HG02885 (cell line): ENCODE measurements around the gene ACTA1.
"Not testable (repeated sequence)": the region's sequence is repeated elsewhere in the genome, so short reads cannot be mapped to it uniquely, and the experiment has no call there.

Experiments used
- ATAC-seq: cut with Tn5 transposase; IDR thresholded peaks from one replicate; pipeline ENCODE4 v1.9.1; 2021; ENCODE audit warnings: mild to moderate bottlenecking; ENCODE audit not compliant: unreplicated experiment, poor library complexity

Gene ACTA1

DNA sequence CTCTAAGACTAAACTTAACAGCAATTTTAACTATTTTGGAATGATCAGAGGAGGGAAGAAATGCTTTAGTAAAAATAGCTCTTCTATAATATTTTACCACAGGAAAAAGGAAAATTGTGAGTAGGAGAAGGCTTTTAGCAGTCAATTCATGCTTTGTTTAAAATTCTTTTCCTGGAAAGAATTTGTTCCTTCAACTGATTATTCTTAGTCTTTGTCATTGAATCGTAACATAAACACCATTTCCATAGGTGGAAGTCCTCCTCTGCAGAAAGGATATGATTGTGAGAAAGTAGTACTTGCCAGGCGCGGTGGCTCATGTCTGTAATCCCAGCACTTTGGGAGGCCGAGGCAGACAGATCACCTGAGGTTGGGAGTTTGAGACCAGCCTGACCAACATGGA, 11.9 kb upstream of the ACTA1 start:
- no peak for ATAC-seq

DNA sequence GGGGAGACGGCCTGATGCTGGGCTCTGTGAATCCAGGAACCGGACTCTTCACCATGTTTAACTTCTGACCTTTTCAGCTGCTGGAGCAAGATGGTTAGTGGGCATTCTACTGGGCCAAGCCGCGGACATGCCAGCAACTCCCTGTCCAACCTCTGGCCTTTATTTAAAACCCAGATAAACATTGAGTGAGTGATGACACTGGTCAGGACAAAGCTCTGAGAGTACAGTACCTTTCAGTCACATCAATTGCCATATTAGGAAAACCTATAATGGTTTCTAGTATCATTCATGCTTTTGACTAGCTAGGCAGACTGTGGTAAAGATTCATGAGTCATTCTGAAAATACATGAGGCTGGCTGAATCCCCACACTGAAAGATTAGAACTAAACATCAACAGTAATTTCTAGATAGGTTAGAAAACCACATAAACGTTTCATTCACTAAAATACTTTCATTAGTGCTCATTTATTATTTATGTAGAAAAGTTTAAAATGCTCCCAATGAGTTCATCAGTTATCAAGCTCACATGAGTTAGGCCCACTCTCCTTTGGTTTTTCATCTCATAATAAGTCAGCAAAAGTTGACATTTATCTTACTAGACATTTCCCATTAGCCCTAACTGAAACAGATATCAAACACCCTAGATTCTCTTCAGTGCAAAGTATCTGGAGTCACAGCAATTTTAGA, 7.1 kb upstream of the ACTA1 start:
- peak; percentile 98 for ATAC-seq

DNA sequence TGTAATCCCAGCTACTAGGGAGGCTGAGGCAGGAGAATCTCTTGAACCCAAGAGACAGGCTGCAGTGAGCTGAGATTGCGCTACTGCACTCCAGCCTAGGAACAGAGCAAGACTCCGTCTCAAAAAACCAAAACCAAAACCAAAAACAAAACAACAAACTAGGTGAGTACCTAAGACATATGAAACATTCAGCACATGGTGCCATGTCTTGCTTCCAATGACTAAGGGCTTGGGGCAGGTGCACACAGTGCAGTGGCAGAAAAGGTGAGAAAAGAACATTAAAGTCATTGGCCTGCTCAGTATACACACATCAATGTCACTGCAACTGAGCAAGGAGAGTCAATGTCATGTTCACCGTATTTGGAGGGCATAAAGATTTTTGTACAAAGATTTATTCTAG, 4.1 kb upstream of the ACTA1 start:
- no peak for ATAC-seq

DNA sequence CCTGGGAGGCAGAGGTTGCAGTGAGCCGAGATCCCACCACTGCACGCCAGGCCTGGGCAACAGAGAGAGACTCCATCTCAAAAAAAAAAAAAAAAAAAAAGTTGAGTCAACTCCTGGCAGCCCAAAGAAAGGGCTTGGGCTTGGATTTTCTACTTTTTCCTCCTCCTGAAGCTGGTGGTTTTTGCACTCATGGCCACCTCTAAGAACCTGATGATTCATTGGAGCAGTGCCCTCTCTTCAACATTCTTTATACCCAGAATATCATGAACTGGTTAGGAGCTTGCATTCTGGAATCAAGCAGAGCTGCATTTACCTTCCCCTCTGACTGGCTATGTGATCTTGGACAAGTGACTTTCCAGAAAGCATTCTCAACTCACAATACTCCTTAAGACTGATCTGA, 3.5 kb upstream of the ACTA1 start:
- no peak for ATAC-seq

DNA sequence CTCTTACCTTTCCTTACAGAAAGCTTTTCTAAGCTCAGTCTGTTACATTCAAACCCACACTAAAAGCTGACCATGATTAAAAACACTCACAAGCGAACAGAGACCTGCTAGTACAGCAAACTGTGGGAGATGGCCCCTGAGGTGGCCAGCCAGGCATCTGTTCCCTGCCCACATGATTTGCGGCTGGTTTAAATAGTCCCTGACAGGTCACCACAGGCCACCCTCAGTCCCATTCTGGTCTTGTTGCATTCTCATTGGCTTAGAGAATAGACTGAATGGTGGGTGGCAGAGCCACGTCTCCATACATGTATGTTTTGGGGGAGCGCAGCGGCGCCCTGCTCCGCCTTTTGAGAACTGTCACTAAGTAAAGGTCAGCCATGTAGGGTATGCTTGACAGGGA, 2.3 kb upstream of the ACTA1 start:
- no peak for ATAC-seq

DNA sequence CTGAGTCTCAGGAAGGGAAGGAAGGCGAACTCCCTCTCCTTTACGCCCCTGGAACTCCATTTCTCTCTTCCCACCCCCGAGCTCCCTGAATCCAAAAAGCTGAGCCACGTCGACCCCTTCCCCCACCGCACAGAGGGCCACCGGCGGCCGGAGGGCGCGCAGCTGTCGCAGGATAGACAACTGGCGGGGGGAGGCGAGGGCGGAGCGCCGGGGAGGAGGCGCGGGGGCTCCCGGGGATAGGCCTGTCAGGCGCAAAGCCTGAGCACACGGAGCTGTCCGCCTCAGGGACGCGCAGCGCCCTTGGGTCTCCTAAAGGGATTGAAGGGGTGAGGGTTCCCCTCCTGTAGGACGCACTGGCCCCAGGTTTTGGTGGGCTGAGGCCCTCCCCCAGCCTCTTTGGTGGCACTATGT, 752 bp upstream of the ACTA1 start:
- ATAC-seq: no peak

DNA sequence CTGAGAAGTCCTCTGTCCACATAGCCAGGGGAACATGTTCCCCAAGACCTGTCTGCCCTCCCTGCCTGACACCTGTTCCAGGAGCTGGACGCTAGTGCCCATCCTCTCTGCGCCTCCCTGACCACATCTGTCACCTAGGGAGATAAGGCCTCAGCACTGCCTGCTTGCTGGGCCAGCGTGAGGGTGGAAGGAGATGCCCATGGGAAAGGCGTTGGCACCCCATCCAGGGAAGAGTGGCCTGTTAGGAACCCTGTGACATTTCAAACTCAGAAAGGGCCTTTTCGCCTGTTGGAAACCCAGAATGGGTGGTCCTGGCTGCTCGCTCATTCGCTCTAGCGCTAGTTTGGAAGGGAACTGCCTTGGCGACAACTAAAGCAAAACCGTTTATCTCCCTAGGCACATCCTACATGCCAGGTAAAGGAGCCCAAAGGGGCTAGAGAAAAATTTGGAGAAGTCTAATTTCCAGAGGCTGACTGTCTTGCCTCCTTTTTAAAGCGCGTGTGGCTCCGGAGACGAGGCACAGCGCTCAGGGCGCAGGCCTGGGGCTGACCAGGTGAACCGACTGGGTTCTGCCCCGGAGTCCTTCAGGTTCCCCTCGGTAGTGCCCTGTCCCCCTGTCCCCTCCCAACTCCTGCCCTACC, 410 bp downstream of the ACTA1 start:
- ATAC-seq: no peak

DNA sequence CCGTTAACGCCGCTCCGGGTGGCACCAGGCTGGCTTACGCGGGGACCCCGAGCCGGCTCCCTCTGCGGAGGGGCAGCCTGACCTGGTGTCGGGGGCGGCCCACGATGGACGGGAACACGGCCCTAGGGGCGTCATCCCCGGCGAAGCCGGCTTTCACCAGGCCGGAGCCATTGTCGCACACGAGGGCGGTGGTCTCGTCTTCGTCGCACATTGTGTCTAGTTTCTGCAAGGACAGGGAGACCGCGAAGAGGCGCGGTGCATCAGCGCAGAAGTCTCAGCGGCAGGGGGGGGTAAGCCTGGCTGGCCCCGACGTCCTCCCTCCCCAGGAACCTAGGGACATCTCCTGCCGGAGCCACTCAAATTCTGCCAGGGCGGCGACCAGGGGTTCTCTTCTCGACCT, 989 bp downstream of the ACTA1 start:
- no peak for ATAC-seq

DNA sequence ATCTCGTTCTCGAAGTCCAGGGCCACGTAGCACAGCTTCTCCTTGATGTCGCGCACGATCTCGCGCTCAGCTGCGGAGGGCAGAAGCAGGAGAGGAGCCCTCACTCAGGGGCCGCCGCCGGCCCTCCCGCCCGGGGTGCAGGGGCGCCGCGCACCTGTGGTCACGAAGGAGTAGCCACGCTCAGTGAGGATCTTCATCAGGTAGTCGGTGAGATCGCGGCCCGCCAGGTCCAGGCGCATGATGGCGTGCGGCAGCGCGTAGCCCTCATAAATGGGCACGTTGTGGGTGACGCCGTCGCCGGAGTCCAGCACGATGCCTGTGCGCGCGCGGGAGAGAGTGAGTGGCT, 1.8 kb downstream of the ACTA1 start:
- ATAC-seq: no peak

DNA sequence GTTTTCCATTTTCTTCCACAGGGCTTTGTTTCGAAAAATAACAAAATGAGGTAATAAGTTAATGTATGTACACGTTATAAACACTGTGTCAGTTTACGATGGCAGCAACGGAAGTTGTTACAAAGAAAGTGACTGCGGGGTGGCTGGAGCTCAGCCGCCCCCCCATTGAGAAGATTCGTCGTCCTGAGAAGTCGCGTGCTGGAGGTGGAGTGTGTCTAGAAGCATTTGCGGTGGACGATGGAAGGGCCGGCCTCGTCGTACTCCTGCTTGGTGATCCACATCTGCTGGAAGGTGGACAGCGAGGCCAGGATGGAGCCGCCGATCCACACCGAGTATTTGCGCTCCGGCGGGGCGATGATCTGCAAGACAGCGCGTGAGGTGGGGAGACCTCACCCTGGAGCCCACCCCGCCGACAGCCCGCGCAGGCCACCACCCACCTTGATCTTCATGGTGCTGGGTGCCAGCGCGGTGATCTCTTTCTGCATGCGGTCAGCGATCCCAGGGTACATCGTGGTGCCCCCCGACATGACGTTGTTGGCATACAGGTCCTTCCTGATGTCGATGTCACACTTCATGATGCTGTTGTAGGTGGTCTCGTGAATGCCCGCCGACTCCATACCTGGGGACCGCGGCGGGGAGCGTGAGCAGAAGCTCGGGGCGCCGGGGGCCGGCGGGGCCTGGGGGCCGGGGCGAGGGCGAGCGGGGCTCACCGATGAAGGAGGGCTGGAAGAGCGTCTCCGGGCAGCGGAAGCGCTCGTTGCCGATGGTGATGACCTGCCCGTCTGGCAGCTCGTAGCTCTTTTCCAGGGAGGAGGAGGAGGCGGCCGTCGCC, 2.4 kb downstream of the ACTA1 start:
- no peak for ATAC-seq

DNA sequence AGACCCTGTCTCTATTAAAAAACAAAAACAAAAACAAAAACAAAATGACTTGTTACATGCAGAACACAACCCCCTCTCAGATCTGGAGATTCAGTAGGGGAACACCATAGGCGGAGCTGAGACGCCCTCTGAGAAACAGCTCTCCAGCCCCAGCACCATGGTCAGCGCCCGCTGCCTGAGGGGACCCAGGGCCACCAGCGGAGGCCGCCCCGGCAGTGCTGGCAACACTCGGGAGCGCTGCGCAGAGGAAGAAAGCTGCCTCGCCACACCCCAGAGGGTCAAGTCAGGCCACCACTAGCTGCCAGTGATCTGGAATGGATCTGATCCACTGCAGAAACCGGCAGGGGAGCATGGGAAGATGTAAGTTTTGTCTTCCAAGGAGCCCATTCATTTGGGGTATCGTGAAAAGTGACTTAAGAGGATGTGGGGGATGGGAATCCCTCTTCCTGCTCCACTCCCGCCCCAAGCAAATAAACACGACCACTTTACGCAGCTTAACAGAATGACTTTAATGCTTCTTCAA, 3.1 kb downstream of the ACTA1 start:
- ATAC-seq: no peak

DNA sequence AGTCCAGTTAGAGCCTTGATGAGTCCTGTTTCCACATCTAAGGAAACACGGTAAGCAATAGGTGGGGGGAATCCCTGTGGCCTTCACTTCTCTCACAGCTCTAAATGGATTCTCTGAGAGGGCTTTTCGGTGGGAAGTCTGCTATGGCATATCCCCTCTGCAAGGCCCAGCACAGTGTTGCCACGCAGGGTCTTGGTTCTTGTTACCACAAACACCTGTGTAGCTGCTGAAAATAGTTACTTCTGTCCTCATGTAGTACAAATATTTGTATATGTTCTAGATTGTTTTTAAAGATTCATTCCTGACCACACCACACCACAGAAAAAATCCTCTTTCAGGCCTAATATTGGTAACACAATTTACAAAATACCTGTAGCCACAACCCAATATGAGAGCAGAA, 5.6 kb downstream of the ACTA1 start:
- no peak for ATAC-seq

DNA sequence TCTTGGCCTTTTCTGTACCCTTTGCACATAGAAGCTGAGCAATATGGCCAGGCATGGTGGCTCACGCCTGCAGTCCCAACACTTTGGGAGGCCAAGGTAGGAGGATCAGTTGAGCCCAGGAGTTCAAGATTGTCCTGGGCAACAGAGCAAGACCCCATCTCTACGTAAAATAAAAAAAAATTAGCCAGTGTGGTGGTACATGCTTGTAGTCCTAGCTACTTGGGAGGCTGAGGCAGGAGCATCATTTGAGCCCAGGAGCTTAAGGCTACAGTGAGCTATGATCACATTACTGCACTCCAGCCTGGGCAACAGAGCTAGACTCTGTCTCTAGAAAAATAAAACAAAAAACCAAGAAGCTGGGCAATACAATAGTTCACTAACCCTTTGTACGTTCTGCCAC, 6.3 kb downstream of the ACTA1 start:
- no peak for ATAC-seq

DNA sequence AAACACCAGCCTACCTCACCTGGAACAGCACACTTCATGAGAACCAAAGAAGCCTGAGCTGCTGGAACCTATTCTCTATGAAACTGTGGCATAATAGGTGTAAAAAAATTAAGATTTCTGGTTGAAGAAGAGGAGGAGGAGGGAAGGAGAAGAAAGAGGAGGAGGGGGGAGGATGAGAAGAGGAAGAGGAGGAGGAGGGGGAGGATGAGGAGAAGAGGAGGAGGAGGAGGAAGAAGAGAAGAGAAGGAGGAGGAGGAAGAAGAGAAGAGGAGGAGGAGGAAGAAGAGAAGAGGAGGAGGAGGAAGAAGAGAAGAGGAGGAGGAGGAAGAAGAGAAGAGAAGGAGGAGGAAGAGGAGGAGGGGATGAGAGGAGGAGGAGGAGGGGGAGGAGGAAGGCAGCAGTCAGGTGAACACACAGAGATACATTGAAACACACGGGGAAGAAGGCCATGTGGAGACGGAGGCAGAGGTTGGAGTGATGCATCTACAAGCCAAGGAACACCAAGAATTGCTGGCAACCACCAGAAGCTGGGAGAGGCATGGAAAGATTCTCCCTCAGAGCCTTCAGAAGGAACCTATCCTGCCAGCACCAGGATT, 8.2 kb downstream of the ACTA1 start:
- no peak for ATAC-seq

DNA sequence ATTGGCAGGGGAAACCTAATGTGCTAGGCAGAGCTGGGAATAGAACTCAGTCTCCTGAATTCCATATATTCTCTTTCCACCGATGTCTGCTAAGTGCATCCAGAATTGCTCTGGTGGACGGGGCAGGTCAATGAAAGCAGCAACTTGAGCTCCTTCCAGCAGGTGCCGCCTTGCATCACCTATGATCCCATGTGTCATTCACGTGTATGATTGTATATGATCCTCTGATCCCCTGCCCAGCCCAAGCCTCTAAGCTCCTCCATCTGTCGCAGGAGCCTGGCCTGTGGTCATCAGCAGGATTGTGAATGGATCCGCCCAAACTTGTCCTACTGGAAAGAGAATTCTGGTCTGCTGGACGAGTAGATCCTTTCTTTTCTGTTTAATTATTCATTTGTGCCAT, 13.1 kb downstream of the ACTA1 start:
- ATAC-seq: no peak

DNA sequence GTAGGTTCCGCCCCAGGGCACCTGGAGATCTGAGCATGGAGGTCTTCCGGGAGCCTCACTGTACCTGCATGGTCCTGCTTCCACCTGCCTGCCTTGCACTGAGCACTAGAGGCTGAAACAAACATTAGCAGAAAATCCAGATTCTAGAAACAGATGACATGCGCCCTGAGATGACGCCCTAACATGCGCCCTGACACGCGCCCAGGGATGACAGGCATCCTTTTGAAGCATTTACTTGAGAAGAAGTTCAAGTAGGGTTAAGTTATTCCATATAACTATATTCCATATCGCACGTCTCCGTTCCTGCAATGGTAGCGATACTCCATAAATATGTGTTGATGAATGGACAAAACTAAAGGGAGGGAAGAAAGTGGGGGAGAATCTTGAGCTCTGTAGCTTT, 13.7 kb downstream of the ACTA1 start:
- ATAC-seq: no peak

DNA sequence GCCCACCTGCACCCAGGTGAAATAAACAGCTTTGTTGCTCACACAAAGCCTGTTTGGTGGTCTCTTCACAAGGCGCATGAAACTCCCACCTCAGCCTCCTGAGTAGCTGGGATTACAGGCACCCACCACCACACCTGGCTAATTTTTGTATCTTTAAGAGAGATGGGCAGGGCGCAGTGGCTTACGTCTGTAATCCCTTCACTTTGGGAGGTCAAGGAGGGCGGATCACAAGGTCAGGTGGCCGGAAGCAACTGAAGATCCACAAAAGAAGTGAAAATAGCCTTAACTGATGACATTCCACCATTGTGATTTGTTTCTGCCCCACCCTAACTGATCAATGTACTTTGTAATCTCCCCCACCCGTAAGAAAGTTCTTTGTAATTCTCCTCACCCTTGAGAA, 15.3 kb downstream of the ACTA1 start:
- ATAC-seq: not testable (repeated sequence)

DNA sequence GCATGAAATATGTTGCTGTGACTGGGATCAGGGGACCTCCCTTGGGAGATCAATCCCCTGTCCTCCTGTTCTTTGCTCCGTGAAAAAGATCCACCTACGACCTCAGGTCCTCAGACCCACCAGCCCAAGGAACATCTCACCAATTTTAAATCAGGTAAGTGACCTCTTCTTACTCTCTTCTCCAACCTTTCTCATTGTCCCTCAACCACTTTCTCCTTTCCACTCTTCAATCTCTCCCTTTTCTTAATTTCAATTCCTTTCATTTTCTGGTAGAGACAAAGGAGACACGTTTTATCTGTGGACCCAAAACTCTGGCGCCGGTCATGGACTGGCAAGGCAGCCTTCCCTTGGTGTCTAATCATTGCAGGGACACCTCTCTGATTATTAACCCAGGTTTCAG, 21.1 kb downstream of the ACTA1 start:
- not testable (repeated sequence) for ATAC-seq

DNA sequence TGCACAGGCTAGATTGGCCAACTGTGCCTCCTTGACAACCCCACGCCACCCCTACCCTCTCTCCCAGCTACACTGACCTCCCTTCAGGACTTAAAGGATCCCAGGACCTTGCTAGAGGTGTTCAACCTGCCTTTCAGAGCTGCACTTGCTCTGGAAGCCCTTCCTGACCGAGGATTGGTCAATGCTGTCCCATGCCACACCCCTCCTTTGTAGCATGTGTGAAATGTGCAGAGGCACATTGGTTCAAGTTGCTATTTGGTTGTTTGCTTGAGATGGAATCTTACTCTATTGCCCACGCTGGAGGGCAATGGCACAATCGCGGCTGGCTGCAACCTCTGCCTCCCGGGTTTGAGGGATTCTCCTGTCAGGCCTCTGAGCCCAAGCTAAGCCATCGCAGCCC, 21.8 kb downstream of the ACTA1 start:
- ATAC-seq: no peak

DNA sequence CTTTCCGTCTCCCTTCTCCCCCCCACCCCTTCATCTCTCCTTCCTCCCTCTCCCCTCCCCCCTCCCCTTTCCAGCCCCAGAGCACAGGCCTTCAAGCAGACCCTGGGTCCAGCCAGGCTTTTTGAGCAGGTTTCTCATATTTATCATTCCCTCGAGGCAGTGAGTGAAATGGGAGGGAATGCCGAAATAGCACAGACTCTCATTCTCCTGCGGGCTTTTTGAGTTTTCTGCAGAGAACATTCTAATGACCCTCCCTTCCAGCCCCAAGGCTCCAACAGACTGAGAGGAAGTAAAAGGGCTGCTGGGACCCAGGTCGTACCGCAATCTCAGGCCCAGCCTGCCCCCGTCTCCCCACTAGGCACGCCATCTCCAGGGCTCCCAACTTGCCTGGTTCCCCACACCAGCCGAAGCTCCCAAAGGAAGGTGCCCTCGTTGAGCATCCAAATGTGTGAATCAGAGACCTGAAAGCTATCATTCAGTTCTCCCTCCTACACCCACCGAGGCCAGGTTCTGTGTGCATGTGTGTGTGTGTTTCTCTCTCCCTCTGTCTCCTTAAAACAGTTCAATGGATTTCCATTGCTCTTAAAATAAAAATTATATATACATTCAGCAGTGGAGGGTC, 22.3 kb downstream of the ACTA1 start:
- no peak for ATAC-seq
